Myocyte (in vitro differentiated cells): ENCODE data around the gene FOXP1. TPM values are rescaled to one million over a fixed set of nuclear protein-coding genes. Genes with fewer than 3 reads are reported as not detected.
"Not testable (repeated sequence)": the region's sequence is repeated elsewhere in the genome, so short reads cannot be mapped to it uniquely, and the experiment has no call there.

Experiments
- DNase-seq: peaks from one replicate; pipeline ENCODE4 v3.0.0-alpha.2; 2012; ENCODE audit warnings: low read depth
- total RNA-seq: library from RNA; depleted of rRNA; stranded (reverse); fragments of >200 nt; gene quantifications from 2 replicates; pipeline ENCODE4 v1.2.3, GENCODE V29; 2014

The FOXP1 gene
- total RNA-seq, 1 donor from 2014 or later: 28.8 TPM

GRCh38 chr3:70996082-70996481, 587.4 kb downstream of the FOXP1 start:
- DNase-seq: peak; percentile 59

GRCh38 chr3:70994644-70995043, 588.9 kb downstream of the FOXP1 start:
- DNase-seq: no peak

DNA sequence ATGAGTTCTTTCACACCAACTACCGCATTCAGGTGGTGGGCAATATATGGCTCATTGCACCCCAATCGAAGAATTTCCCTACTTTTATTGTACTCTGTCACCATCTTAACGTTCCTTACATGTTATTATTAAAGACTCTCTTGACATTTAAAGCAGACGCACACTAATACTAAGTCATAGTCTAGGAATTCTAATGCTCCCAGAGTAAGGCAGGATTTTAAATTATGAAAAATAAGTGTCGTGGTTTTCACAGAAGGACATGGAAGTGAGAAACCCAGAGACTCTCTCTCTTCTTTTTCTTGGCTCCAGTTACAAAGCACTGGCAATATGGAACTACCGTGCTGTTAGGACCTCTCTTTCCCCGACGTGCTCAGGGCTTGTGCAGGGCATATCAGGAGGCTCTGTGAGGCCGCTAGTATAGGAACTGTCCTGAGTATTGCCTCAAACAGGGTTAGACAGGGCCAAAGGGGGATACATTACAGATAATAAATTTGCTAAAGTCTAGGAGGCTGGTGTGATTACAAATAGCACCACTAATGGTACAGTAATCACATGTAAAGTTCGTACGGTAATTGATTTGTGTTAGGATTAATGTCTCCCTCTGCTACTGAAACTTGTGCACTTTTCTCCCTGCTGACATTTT, 590.8 kb downstream of the FOXP1 start:
- no peak for DNase-seq

DNA sequence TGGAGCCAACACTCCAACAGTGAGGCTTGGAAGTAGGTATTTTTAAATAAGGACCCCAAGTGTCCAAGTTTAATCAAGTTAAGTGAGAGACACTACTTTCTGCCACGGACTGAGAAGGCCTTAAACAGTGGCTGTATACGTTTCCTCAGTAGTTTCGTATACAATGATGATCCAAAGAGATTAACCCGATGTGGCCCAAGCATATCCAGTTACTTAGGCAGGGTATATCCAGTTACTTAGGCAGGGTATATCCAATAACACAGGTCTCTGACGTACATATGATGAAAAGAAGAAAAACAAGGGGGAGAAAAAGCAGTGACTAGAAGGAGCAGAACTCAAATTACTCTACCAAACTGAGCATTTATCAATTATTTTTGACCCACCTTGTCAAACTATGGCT, 591.4 kb downstream of the FOXP1 start:
- no peak for DNase-seq

DNA sequence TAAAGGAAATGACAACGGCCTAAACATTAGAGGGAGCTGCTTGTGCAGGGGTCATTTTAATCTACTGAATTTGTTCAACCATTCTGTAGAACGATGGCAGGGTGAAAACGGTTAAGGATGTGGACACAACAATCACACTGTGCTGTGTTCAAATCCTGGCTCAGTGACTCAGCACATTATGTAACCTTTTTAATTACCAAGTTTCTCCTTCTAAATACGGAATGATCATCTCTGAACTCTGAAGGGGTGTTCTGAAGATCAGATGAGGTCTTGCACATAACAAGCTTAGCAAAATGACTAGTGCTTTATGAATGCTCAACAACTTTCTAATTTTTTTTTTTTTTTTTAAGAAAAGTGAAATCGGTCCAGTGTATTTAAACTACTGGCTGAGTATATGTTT, 592.8 kb downstream of the FOXP1 start:
- DNase-seq: no peak

DNA sequence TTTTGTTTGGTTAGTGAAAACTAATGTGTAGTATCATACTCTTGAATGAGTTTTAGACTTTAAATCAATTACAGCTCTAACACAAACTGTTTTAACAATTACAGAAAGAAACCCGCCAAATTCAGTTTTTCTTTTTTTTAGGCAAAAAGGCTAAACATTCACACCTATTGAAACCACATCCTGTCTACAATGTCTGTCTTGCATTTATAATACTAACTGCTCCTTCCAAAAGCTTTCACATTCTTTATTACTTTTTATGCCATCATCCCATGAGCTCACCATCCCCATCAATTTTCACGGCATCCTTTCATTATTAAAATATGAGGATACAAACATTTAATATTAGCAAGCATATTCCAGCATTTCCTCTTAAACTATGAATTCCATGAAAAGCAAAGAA, 593.3 kb downstream of the FOXP1 start:
- DNase-seq: no peak

DNA sequence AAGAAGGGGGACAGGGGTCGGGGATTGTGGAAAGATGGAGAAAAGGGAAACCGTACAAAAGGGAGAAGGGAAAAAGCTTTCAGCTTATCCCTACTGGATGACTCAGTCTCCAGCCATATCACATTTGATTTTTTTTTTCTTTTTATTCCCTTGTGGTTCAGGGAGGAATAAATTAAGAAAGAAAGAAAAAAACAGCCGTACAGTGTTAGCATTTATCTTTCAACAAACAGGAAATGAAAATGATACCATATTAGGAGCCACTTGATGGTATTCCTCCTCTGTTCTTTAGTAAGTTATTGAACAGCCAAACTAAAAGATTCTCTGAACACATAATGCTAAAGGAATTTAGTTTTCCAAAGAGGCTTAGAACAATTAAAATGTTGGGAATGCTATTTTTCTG, 594.4 kb downstream of the FOXP1 start:
- peak; percentile 83 for DNase-seq

DNA sequence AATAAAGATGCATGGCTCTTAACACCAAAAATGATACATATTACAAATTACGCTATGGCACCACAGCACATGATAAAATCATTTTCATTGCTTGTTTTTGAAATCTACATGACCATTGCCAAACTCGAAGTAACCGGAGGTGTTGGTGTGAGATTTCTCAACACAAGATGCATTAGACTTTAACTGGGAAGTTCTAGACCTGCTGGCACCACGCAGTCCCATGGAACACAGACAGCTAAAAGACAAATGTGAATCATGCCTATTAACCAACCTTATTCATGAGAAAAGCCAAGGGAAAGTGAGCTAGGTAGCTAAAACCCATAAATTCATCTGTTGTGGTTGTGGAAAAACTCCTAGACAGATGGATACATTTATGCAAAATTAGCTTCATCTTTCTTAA, 595.4 kb downstream of the FOXP1 start:
- DNase-seq: no peak

GRCh38 chr3:70985572-70985971, 598.0 kb downstream of the FOXP1 start:
- DNase-seq: no peak

DNA sequence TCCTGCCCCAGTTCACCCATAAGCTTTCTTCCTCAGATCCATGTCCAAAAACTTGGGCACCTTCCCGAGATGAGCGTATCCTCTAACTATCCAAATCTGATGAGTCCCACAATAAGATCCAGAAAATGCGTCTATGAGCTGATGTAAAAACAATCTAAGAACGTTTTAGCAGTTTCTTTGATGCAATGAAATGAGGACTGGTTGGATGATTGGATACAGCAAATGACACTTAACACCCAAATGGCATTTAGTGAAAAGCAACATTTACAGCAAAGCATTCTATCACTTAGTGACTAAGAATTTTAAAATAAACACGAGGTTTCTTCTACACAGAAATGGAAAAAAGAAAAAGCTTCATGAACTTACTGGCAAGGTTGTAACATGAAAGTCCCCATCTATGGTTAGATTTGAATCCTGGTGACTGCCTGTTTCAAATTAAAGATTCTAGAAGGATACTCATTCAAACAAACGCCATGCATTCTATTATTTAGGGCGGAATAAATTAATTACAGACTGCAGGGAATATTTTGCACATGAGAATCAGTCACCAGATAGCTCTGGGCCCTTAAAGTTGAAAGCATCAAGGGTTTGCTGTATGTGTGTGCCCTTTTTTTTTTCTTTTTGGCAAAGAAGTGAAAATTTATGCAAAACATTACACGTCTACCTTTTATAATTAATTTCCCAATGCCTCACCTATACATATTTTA, 598.6 kb downstream of the FOXP1 start:
- DNase-seq: no peak

DNA sequence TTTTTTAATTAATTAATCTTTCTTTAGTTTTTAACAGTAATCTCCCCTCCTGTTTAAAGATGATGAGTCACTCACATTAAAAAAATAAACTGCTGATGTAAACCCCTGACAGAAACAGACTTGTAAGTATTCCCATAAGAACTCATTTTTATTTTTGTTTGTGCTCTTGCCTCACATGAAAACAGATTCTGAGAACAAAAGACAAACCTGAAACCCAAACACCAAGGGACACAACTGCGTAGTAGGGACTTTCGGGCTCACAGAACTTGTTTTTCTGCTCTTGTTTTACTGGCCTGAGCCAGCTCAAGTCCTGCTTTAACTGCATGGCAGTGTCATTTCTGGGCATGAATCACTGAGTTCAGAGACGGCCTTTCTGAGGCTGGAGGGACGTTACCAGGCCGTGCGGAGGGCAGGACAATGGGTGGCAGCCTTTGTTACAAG, 600.8 kb downstream of the FOXP1 start:
- DNase-seq: peak; percentile 85

DNA sequence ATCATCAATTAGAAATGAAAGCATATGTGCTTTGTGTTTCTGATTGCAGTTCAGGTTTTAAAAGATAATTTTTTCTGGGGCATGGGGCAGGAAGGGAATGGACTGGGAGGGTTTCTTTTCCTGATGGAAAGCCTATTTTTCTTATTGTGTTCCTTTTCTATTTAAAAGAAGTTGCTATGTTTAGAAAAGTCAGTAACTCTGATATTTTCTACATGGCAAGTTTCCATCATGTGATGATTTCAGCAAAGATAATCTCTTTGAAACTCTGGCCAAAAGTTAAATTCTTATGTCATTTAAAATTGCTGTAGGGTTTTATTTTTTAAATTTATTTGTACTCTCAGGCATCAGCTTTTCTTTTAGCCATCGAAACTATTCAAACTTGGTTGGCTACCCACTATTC, 601.2 kb downstream of the FOXP1 start:
- peak; percentile 67 for DNase-seq

DNA sequence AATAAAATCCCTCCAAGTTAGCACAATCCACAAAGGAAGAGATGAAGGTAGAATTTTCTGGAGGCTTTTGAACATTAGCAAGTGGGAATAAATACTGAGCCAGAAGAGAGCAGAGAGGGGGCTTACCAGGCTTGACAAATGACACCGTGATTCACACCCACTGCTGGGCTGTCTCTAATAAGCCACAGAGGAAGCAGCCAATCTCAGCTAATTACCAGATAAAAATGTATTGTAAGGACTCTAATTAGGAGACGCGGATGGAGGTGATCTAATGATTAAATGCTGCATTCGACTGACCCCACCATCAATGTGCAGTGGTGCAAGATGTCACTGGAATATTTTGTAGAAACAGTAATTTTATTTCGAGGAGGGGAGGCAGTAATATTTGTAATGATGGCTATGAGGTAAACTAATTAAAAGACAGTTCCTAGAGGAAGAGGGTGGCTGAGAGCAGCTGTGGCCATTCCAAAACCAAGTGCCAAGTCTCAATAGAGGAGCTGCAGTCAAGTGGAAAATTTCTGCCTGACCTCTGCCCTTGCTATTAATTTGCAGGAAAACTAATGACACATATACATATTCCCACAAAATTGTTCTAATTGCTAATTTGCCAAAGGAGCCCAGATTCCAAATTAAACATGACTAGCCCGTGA, 602.2 kb downstream of the FOXP1 start:
- no peak for DNase-seq

GRCh38 chr3:70980646-70981170, 602.8 kb downstream of the FOXP1 start:
- no peak for DNase-seq

DNA sequence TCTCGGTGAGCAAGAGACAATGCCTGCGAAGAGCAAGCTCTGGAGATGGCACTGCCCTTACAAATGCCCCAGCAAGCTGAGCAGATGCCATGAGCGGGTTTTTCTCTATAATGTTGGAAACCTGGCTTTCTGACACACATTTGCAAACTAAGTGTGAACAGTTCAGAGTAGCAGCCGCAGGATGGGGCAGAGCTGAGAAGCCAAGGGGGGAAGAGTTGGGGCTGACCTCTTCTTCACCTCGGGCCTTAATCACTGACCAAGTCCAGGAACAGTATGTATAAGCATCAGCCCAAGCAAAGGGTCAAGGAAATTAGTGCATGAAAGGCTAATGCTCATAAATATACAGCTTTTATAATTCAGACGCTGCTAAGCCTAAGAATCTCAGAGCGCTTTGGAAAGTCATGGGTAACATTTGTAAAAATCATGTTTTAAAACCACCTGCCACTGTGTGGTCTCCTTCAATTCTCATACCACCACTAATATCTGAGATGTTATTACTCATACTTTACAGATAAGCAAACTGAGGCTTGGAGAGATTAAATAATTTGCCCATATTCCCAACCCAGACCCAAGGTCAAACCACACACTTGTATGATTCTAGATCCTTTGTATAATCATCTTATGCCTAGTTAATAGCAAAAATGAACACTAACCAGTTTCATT, 603.4 kb downstream of the FOXP1 start:
- DNase-seq: no peak

DNA sequence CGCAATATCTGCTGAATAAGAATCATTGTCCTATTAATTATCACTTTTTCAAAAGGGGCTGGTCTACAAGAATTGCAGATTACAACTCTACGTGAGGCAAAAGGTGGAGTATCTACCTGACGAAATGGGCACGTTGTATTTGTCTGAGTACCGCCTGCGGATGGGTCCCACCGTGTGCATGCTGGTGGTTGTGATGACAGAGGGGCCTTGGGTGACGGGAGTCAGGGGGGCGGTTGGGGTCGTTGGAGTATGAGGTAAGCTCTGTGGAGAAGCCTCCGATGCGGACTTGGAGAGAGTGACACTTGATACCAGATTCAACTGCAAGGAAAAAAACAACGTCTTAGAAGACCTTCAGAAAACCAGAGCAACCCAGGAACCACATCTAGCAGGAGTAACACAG, 605.8 kb downstream of the FOXP1 start:
- DNase-seq: no peak

- DNase-seq: not testable (repeated sequence)
Observed at GRCh38 chr3:70975981-70976380, 607.5 kb downstream of the FOXP1 start.

DNA sequence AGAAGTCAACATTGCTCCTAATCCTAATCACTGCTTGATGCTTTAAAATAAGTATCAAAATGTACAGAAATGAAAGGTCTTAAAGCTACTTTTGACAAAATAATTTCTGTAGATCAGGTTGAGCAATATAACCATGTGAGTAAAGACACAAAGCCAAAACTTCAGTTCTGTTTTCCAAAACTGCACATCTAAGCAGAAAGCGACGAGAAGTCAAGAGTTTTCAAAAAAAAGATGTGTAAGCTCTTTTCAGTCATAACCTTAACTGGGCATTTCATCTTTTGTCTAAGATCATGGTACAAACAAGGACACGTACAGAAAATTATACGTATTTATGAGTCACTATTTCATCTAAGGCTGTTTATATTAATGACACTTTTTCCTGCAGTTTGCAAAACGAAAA, 608.8 kb downstream of the FOXP1 start:
- DNase-seq: no peak

DNA sequence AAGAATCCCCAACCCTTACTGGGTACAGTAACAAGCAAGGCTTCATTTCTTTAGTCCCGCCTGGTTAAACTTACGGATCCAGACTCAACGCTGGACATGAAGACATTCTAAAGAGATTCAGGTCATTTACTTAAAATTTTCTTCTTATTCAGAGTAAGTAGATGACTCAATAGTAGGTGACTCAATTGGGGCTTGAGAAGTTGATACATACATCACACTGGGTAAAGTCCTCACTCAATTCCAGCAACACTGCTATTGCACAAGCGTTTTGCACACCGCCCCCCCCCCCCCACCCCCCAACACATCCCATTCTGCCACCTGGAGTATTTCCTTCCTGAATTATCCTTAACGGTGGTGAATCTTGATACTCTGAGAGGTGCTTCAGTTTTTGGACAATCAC, 610.0 kb downstream of the FOXP1 start:
- DNase-seq: no peak

DNA sequence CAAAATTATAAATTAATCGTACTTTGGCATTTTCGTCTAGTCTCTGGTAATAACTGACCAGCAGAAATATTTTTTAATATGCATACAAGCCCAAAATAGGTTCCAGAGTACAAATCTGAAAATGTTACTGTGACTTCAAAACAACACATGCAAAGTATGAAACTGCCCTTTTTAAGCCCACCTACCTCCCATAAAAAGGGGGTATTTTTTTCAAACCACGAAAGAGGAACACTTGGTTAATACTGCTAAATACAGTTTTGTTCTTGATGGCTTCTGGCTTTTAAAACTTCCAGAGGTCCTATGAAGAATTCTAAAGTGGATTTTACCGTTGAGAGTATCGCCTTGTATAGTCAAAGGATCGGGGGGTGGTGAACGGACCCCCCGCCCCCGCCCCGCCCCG, 610.7 kb downstream of the FOXP1 start:
- DNase-seq: no peak

DNA sequence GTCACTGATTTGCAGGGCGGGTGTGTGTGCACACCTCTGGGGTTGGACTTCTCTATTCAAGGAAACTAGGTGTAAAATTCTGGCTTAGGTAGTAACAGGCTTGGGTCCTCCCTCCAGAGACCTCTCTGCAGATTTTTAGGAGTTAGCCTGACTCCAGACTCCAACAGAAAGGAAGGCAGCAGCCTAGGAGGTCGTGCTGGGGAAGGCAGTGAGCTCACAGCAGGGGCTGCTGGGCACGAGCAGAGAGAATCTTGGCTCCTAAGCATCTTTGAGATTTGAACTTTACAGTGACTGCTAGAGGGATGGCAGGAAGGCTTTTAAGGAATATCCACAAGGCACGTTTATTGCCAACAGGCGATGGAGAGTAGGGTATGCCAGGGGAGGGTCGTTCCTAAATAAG, 612.6 kb downstream of the FOXP1 start:
- DNase-seq: no peak

- DNase-seq: no peak
Observed at GRCh38 chr3:70970171-70970570, 613.4 kb downstream of the FOXP1 start.
